ENCODE data around the gene ZSWIM8. TPM values are rescaled to one million over a fixed set of nuclear protein-coding genes. Genes with fewer than 3 reads are reported as not detected.
"Not testable (repeated sequence)": the region's sequence is repeated elsewhere in the genome, so short reads cannot be mapped to it uniquely, and the experiment has no call there.

ZSWIM8 gene
- total RNA-seq, 2 donors from 2014 or later = 34.5 to 70.9 TPM

GRCh38 chr10:73786512-73786885 is 1.1 kb downstream of the ZSWIM8 start:
- Histone ChIP-seq H3K4me3 (peak overlapping the region in 1 of 2 donors; percentile 54), H3K36me3 (replicated peaks in 1 of 2; ENCODE audit: insufficient read depth in 1 of 2, low read depth in 2 of 2) (peaks cover 15 to 21% of the 10 kb centered on the region in 2 donors), H3K9me3 (no peaks in the 10 kb centered on the region), H3K4me1 (peaks cover 45% of the 10 kb centered on the region), H3K27me3 (no peaks in the 10 kb centered on the region), H3K27ac (peak overlapping the region in 3 of 4 donors; percentile 71 to 94 (median 88))
- TF ChIP-seq CTCF (IDR thresholded peaks at IDR 0.05) = no peak
- TF ChIP-seq POLR2A (IDR thresholded peaks at IDR 0.05) = no peak
- ATAC-seq (no peak), DNase-seq (no peak)
- intact Hi-C loops (cut with DNase I) = no loop called here
- 0 to 4% methylated on average over 2 of the region's 2 CpGs for WGBS, 2 donors

- H3K9me3 ChIP-seq; H3K4me3 ChIP-seq; DNase-seq; H3K27ac ChIP-seq; intact Hi-C loops (cut with DNase I); H3K27me3 ChIP-seq; ATAC-seq: not testable (repeated sequence)
- H3K4me1 ChIP-seq = peaks cover 45% of the 10 kb centered on the region
- peaks cover 21 to 22% of the 10 kb centered on the region in 2 donors for H3K36me3 ChIP-seq (replicated peaks in 1 of 2; ENCODE audit: insufficient read depth in 1 of 2, low read depth in 2 of 2)
- WGBS, 2 donors = 81 to 82% methylated on average over 21 of the region's 21 CpGs
These were observed 1.8 kb downstream of the ZSWIM8 start for GRCh38 chr10:73787031-73787800.

- ATAC-seq (no peak), DNase-seq (no peak)
- 85 to 89% methylated on average over 17 of the region's 17 CpGs for WGBS, 2 donors
- intact Hi-C loops (cut with DNase I) = no loop called here
- no peak for TF ChIP-seq CTCF (IDR thresholded peaks at IDR 0.05)
- no peak for TF ChIP-seq POLR2A (IDR thresholded peaks at IDR 0.05)
- Histone ChIP-seq H3K9me3 (no peaks in the 10 kb centered on the region), H3K27ac (no peak overlapping the region), H3K36me3 (replicated peaks in 1 of 2; ENCODE audit: insufficient read depth in 1 of 2, low read depth in 2 of 2) (peaks cover 32 to 33% of the 10 kb centered on the region in 2 donors), H3K27me3 (no peaks in the 10 kb centered on the region), H3K4me1 (peaks cover 31% of the 10 kb centered on the region), H3K4me3 (no peak overlapping the region)
These were observed 3.7 kb downstream of the ZSWIM8 start for GRCh38 chr10:73788864-73789658.

DNA sequence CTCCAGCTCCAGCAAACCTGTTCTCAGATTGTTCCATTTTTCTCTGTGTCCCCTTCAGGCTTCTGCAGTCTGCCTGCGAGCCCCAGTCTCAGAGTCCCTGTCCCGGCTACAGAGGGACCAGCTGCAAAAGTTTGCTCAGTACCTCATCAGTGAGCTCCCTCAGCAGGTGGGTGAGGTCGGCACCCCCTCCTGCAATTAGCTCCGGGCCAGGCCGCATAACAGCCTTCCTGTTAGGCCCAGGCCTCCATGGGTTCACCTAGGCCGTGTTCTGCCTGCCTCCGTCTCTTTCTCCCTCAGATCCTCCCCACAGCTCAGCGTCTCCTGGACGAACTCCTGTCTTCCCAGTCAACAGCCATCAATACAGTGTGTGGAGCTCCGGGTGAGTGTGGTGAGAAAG is 4.3 kb downstream of the ZSWIM8 start:
- intact Hi-C loops (cut with DNase I) = no loop called here
- 80 to 87% methylated on average over 10 of the region's 10 CpGs for WGBS, 2 donors

More for the DNA sequence above, 4.3 kb downstream of the ZSWIM8 start:
- DNase-seq = no peak
- no peaks in the 10 kb centered on the region for H3K9me3 ChIP-seq
- H3K4me3 ChIP-seq = no peak overlapping the region
- TF ChIP-seq CTCF (IDR thresholded peaks at IDR 0.05) (no peak), POLR2A (IDR thresholded peaks at IDR 0.05) (no peak)
- peaks cover 34 to 37% of the 10 kb centered on the region in 2 donors for H3K36me3 ChIP-seq (replicated peaks in 1 of 2; ENCODE audit: insufficient read depth in 1 of 2, low read depth in 2 of 2)
- H3K4me1 ChIP-seq = peaks cover 29% of the 10 kb centered on the region
- H3K27ac ChIP-seq = no peak overlapping the region
- no peaks in the 10 kb centered on the region for H3K27me3 ChIP-seq
- no peak for ATAC-seq
